22Rv1 (cell line): Measurements from ENCODE around the gene APOBEC3C.
"Not testable (repeated sequence)": the region's sequence is repeated elsewhere in the genome, so short reads cannot be mapped to it uniquely, and the experiment has no call there.

Experiments
- ZFX ChIP-seq: fragments of 450-650 bp; IDR thresholded peaks from 2 replicates; pipeline ENCODE4 v1.6.1; 2017; ENCODE audit warnings: antibody characterized with exemption, borderline replicate concordance
- TF ChIP-seq, protein P1 (sequence below): fragments of 450-650 bp; IDR thresholded peaks from 2 replicates; pipeline ENCODE4 v1.5.1; 2017; ENCODE audit warnings: mild to moderate bottlenecking

GRCh38 chr22:39014723-39015121 lies 665 bp downstream of the APOBEC3C start:
- TF ChIP-seq, protein P1, sequence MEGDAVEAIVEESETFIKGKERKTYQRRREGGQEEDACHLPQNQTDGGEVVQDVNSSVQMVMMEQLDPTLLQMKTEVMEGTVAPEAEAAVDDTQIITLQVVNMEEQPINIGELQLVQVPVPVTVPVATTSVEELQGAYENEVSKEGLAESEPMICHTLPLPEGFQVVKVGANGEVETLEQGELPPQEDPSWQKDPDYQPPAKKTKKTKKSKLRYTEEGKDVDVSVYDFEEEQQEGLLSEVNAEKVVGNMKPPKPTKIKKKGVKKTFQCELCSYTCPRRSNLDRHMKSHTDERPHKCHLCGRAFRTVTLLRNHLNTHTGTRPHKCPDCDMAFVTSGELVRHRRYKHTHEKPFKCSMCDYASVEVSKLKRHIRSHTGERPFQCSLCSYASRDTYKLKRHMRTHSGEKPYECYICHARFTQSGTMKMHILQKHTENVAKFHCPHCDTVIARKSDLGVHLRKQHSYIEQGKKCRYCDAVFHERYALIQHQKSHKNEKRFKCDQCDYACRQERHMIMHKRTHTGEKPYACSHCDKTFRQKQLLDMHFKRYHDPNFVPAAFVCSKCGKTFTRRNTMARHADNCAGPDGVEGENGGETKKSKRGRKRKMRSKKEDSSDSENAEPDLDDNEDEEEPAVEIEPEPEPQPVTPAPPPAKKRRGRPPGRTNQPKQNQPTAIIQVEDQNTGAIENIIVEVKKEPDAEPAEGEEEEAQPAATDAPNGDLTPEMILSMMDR = not testable (repeated sequence)
- not testable (repeated sequence) for TF ChIP-seq ZFX
